ENCODE measurements around the gene NMB.

The NMB gene

GRCh38 chr15:84611631-84612030, 46.4 kb downstream of the NMB start:
- no peak for DNase-seq (ENCODE audit: low read depth)

GRCh38 chr15:84609818-84610525, 48.0 kb downstream of the NMB start:
- no peak for DNase-seq (ENCODE audit: low read depth)

GRCh38 chr15:84608707-84609284, 49.2 kb downstream of the NMB start:
- no peak for DNase-seq (ENCODE audit: low read depth)

- no peak for DNase-seq (ENCODE audit: low read depth)
Measured at GRCh38 chr15:84606653-84607120, 51.3 kb downstream of the NMB start.

DNA sequence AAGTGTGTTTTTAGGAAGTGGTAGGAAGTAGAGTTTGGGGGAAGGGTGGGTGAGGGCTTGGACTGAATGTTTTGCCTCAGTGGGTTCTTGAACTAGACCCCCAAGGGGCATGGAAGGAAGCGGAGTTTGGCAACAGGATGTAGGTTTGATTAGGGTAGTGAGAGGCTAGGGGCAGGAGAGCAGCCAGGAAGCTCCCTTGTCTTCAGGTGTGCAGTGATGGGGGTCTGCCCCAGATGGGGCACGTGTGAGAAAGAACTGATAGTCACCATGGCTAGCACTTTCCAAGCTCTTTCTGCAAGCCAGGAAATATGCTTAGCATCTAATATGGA, 52.5 kb downstream of the NMB start:
- no peak for DNase-seq (ENCODE audit: low read depth)
